ENCODE measurements around the gene MFSD2A. TPM values are rescaled to one million over a fixed set of nuclear protein-coding genes. Genes with fewer than 3 reads are reported as not detected.
"Not testable (repeated sequence)": the region's sequence is repeated elsewhere in the genome, so short reads cannot be mapped to it uniquely, and the experiment has no call there.

MFSD2A gene
- polyA plus RNA-seq (2013, experiment 1 of 2; ENCODE audit: insufficient read length) = 4.1 TPM
- polyA plus RNA-seq (2013, experiment 2 of 2; ENCODE audit: insufficient read length) = 3.2 TPM

DNA sequence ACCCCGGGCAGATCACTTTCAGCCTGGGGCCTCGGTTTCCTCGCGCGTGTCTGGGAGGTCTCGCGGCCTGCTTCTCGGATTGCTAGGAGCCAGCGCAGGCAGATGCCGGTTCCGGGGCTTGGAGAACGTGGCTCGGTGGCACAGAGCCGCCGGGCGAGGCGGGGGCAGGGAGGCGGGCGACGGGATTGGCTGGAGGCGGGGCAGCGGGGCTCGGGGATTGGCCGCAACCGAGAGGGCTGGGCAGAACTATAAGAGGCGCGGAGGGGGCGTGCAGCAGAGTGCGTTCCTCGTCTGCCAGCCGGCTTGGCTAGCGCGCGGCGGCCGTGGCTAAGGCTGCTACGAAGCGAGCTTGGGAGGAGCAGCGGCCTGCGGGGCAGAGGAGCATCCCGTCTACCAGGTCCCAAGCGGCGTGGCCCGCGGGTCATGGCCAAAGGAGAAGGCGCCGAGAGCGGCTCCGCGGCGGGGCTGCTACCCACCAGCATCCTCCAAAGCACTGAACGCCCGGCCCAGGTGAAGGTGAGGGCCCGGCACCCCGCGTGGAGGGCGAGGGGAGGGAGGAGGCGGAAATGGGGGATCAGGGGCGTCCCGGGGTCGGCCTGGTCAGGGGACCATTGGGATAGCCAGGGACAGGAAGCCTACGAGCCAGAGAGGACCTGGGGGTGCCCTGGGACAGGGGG is at the start of gene MFSD2A:
MFSD2A (plus strand) TSS at position 276 of the 677 bp plus-strand sequence; CDS start at position 424, 148 bp downstream.
- peak; percentile 91 for DNase-seq

DNA sequence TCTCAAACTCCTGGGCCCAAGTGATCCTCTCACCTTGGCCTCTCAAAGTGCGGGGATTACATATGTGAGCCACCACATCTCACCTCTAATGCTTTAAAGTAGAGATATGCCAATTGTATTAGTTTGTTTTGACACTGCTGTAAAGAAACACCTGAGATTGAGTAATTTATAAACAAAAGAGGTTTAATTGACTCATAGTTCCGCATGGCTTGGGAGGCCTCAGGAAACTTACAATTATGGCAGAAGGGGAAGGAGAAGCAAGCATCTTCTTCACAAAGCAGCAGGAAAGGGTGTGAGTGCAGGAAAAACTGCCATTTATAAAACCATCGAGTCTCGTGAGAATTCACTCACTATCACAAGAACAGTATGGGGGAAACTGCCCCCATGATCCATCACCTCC is 49.8 kb upstream of the MFSD2A start:
- DNase-seq = no peak

DNA sequence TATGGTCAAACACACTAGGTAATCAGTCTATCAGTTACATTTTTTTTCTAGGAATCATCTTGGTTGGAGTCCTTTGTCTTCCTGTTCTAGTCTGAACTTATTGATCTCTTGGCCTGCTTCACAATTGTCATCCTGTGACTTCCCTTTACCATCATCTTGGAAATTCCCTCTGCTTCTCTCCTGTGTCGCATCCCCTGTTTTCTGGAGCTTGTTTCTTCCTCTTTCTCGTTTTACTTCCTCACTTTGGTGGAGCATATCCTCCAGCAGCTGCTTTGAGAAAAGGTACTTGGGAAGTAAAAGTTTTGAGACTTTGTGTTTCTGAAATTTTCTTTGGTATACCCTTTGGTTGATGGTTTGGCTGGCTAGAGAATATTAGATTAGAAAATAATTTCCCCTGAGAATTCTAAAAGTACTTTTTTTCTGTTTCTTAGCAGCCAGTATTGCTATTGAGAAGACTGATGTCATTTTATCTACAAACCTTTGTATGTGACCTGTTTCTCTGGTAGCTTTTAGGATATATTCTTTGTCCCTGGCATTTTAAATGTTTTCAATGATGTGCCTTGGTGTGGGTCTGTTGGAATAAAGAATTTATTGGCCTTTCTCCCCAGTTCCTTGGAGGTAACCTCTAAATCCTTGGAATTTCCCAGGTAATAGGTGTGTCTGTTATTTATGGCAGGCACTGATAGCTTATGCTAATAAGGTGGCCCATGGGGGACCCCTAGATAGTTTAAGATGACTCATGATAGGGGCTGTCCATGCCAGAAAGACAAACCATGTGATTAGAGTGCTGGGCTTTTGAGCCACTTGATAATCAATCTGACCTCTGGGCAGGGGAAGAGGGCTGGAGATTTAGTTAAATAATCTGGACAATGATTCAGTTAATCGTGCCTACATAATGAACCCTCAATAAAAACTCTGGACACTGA is 47.2 kb upstream of the MFSD2A start:
- DNase-seq = no peak

DNA sequence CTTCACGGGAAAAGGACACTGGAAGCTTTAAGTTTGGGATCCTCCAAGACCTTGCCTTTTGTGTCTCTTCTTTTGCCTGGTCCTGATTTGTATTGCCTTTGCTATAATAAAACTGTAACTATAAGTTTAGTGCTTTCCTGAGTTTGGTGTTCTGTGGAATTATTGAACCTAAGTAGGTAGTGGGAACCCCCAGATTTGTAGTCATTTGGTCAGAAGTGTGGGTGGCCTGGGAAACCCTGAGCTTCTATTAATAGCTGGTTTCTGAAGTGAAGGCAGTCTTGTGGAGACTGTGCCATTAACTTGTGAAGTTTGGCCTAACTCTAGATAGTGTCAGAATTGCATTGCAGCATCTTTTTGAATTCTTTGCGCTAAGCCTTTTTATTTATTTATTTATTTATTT is 46.4 kb upstream of the MFSD2A start:
- no peak for DNase-seq

DNA sequence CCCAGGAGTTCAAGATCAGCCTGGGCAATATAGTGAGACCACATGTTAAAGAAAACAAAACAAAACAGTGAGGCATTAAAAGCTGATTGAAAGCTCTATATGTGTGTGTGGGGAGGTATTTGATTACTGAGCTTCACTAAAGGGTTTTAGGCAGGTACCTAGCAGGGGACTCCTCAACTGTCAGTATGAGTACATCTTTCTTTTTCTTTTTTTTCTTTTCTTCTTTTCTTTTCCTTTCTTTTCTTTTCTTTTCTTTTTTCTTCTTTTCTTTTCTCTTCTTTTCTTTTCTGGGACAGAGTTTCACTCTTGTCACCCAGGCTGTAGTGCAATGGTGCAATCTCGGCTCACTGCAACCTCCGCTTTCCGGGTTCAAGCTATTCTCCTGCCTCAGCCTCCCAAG is 44.7 kb upstream of the MFSD2A start:
- DNase-seq = no peak

DNA sequence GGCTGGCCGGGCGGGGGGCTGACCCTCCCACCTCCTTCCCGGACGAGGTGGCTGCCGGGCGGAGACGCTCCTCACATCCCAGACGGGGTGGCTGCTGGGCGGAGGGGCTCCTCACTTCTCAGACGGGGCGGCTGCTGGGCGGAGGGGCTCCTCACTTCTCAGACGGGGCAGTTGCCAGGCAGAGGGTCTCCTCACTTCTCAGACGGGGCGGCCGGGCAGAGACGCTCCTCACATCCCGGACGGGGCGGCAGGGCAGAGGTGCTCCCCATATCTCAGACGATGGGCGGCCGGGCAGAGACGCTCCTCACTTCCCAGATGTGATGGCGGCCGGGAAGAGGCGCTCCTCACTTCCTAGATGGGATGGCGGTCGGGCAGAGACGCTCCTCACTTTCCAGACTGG is 41.8 kb upstream of the MFSD2A start:
- DNase-seq = not testable (repeated sequence)

DNA sequence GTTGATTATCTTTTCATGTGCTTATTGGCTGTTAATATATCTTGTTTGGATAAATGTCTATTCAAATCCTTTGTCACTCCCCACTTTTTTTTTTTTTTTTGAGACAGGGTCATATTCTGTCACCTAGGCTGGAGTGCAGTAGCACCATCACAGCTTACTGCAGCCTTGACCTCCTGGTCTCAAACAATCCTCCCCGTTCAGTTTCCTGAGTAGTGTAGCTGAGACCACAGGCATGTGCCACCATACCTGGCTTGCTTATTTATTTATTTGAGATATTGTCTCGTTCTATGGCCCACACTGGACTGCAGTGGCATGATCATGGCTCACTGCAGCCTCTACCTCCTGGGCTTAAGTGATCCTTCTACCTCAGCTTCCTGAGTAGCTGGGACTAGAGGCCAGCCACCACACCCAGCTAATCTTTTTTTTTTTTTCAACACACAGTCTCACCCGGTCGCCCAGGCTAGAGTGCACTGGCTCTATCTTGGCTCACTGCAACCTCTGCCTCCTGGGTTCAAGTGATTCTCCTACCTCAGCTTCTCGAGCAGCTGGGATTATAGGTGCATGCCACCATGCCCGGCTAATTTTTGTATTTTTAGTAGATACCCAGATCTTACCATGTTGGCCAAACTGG is 39.3 kb upstream of the MFSD2A start:
- no peak for DNase-seq

DNA sequence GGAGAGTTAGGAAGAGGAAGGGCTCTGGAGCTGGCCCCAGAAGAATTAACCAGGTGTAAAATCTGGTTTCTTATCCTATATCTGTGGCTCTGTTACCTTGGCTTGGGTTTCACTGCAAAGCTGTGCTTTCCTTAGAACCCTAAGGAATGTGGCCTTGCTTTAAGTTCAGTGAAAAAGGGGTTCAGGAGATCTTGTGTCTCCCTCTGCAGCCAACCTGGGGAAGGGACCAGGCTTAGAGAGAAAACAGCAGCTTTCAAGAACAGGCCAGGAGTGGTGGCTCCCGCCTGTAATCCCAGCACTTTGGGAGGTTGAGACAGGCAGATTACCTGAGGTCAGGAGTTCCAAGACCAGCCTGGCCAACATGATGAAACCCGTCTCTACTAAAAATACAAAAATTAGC is 37.1 kb upstream of the MFSD2A start:
- no peak for DNase-seq

DNA sequence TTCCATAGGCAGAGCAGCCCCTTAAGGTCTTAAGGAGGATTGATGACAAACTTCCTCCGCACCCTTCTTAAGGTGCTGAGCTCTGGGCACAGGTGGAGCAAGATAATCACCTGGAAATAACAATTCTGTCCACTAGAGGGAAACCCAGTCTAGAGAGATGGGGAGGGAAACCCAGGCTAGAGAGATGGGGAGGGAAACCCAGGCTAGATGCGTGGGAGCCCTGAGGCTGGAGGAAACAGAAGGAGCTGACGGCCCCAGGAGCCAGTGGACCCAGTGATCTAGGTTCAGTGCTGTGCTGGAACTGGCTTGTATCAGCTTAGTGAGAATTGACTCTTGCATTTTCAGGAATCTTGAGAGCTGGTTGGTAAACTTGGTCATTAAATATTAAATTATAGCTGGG is 35.4 kb upstream of the MFSD2A start:
- peak; percentile 43 for DNase-seq

DNA sequence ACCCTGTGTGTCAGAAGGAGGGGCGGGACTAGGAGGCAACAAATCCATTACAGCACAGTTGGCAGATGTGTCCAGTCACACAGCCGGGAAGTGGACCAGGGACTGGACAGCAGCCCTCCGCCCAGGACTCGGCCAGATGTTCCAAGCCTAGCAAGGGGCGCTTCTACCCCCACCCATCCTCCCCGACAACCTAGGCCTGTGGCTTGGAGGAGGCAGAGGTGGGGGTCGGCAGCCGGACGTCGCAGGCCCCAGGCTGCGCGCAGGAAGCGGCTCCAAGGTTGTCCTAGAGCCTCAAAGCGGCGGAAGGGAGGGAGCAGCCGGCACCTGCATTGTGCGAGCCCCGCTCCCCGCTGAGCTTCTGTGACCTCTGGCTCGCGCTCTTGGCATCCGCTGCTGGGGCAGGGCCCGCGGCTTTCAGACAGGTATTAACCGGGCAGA is 32.7 kb upstream of the MFSD2A start:
- no peak for DNase-seq

DNA sequence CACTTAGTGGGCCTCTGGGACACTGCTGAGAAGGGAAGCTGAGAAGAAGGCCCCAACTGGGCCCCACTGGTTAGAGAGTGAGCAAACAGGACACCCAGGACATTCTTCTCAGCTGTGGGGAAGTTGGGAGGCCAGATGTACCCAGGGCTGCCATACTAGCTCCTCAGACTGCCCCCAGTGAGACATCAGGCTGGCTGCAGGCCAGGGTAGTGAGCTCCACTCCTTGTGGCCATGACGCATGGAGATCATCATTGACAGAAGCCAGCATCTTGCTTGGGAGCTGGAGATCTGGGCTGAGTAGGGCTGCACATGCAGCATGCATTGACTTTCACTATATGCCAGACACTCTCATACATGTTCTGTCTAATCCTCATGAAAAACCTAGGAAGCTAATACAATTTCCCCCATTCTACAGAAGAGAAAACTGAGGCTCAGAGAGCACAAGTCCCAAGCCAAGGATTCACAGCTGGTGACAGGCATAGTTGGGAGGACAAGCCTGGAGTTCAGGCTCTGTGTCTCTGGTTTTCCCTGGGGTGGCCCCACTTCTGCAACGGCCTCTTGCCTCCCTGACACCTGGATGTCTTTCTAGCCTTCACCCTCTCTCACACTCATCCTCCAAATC is 29.1 kb upstream of the MFSD2A start:
- DNase-seq = peak; percentile 28

DNA sequence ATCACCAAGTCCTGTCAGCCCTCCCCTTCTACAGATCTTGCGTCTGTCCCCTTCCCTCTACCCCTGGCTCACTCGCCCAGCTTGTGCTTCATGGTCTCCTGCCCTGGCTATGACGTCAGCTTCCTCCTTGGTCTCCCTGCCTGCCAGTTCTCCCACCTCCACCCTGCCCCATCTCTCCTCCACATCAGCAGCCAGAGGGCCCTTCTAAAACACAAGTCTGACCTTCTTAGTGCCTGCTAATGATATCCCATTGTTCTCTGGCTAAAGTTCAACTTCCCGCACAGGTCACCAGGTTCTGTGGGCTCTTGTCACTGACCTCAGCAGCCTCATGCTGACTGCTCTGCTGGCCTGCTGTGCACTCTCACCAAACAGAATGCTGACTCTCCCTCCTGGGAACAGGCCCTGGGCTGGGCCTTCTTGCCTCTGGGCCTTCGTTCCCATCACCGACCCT is 28.6 kb upstream of the MFSD2A start:
- DNase-seq = peak; percentile 23

DNA sequence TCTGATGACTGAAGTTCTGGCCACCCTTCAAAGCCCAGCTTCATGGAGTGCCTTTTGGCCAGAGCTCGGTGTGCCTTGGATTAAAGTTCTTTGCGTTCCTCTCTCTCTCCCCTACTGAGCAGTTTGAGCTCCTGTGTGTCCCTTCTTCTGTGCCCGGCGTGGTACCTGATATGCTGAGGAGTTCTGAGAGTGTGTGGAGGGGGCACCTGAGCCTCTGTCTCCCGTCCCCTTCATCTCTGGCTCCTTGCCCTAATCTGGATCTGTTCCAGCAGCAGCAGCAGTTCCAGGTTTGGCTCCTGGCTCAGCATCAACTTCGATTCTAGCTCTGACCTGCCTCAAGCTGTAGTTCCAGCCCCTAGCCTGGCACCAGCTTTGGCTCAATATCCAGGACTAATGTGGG is 28.1 kb upstream of the MFSD2A start:
- no peak for DNase-seq

DNA sequence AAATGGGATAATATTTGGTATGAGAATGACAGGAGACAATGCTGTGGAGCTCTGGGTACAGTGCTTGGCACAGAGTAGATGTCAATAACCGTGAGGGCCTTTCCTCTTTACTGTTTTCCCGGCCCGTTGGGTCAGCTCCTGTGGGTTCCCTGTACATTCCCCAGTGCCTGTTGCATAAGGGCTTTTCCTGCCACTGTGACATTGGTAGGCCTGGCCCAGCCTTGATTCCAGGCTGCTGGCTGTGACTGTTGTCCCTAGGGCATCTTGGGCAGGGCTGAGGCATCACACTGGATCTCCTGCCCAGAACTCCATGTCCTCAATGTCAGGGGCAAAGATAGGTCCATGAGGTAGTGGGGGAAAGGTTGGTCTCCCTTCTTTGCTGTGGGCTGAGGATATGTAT is 27.4 kb upstream of the MFSD2A start:
- DNase-seq = no peak

DNA sequence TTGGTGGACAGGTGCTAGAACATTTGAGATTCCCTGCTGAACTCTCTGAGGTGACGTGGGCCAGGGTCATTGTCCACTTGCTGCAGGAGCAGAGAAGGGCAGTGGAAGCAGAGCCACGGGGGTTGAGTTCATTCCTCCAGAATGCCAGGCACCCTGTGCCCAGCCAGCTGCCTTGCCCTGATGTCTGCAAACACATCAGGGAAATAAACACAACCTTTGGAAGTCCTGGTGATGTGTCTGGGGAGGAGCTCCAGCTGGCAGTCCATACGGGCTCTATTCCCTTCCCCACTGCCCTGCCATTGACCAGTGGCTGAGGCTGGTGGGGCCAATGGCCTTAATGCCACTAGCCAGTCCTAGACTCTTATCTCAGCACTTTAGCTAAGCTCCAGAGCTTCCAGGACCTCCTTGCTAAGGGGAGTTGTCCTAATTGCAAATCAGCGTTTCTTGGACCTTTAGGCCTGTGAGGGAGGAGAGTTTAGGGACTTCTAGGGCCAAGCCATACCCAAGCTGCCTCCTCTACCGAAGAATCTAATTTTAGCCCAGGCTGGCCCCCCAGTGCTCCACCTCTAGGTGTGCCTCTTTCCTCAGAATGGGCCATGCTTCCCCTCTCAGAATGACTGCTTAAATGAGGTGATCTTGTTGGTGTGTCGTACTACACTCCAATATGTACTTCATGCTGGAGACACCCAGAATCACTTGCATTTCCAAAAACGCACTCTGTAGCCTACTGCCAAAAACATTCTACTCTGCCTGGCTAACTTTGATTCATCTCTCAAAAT is 25.9 kb upstream of the MFSD2A start:
- DNase-seq = no peak

DNA sequence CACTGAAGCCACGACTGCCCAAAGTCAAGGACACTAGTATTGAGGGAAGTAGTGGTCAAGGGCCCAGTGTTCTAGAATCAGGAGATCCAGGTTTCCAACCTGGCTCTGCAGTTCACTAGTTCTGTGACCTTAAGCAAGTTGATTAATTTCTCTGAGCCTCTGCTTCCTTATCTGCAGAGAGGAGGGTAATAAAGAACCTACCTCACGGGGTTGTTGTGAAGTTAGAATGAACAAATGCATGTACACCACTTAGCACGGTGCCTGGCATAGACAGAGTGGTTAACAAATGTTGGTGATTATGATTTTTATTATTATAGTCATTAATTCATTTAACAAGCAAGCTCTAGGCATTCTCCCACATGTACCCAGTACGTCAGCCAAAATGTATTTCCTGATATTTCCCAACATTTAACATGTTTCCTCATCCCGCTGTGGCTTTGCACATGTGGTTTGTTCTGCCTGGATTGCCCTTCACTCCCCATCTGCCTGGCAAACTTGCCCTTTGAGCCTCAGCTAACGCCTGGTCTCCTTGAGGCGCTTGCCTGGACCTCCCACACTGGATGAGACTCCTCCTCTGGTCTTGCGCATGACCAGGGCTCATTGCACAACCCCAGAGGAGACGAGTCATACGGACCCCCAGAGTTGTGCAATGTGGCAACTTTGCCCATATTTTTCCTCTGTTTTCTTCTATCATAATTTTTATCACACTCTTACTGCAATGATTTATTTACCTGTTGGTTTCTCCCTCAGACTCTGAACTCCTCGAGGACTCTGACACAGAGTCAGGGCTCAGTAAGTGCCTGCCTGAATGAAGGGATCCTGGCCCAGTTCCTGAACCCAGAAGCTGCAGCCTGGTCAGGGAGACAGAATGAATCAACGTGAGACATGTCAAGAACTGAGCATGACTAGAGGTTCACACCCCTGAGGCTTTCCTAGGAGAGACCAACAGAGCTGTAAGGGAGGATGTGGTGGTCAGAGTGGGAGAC is 20.7 kb upstream of the MFSD2A start:
- peak; percentile 83 for DNase-seq

DNA sequence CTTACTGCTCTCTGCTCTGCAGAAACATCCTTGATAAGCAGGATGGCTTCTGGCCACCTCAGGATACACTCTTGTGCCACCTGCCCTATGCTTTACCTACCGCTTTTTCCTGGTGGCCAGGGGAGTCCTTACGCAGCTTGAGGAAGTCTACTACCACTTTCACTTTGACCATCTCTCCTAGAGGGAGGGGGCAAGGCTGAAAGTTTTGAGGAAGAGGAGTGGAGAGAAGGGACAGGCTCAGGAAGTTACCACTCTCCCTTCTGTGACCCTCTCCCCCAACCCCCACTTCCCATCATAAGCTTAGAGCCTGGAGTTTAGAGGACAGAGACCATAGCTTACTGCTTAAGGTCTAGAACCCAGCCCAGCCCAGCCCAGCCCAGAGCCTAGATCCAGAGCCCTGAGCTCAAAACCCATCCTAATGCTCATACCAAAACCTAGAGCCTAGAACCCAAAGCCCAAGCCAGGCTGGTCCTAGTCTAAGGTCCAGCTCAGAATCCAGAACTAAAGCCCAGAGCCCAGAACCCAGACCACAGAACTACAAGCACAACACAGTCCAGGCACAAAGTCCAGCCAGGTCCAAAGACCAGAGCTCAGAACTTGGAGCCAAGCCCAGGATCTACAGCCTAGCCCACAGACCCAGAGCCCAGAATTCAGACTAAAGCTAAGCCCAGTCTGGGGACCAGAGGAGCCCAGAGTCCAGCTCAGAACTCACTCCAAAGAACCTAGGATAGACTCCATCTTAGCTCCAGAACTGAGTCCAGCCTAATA is 18.0 kb upstream of the MFSD2A start:
- no peak for DNase-seq

DNA sequence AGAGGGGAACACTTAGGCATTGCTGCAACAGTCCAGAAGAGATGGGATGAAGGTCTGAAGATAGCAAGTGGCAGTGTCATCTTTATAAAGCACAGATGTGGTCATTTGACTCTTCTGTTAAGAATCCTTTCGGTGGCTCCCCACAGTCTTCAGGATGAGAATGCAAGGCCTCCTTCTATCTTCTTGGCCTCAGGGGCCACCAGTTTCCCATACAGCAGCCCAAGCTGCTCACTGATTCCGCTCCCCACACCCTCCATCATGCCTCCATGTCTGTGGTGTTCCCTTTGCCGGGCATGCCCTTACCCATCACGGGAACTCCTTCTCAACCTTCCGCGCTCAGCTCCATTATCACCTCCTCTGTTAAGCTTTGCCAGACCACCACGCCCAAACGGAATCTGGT is 16.1 kb upstream of the MFSD2A start:
- no peak for DNase-seq

DNA sequence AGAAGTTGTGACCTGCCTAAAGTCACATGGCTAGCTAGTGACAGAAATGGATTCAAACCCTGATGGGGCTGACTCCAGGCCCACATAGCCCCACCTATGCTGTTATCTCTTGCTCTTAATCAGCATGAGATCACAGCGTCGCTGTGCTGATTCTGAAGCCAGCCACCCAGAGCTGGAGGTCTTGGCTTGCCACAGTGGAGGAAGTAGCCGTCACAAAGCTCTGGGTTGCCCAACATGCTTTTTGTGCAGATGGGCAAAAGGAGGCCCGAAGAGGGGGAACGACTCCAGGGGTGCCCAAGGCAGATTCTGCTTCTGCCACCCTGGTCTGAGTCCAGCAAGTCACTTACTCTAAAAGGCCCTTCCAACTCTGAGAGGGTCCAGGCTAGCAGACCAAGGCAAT is 14.7 kb upstream of the MFSD2A start:
- DNase-seq = no peak

Measured in fibroblast of skin of scalp (primary cell).